ENCODE results near the gene TRAPPC2L. TPM values are rescaled to one million over a fixed set of nuclear protein-coding genes. Genes with fewer than 3 reads are reported as not detected.

Gene TRAPPC2L
- total and polyA plus RNA-seq, 2 of the 13 experiments (the other 11 are each of a cell fraction or from before 2014, with no cell fraction given): 96.3 to 107 TPM

DNA sequence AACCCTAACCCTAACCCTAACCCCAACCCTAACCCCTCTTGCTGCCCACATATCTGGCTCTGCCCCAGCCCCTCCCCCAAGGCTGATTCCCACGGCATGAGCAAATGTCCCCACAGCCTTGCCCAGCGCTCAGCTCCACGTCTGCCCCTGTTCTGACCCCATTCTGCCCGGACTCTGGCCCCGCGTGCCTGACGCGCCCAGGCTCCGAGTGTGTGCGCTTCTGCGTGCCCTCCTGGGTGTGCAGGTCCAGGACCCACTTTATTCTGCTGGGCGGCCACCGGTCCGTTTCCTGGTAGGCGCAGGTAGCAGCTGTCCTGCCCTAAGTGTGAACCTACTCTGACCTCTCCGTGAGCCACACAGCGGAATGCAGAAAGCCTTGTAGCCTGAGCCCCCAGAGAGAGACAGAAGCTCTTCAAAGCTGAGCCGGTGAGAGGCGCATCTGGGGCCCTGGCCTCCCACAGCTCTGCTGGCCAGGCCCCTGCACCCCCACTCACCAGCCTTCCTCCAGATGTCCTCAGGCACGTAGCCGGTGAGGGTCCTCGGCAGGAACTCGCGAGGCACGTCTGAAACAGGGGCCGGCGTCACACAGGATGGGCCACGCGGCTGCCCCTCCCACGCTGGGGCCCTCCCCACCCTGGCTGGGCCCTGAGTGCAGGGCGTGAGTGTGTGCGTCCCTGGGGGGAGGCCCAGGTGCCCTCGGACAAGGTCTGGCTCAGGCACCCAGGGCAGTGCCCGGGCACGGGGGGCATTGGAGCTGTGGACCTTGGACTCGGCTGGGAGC lies 23.5 kb downstream of the TRAPPC2L start (continued):
- TF ChIP-seq, protein P1, sequence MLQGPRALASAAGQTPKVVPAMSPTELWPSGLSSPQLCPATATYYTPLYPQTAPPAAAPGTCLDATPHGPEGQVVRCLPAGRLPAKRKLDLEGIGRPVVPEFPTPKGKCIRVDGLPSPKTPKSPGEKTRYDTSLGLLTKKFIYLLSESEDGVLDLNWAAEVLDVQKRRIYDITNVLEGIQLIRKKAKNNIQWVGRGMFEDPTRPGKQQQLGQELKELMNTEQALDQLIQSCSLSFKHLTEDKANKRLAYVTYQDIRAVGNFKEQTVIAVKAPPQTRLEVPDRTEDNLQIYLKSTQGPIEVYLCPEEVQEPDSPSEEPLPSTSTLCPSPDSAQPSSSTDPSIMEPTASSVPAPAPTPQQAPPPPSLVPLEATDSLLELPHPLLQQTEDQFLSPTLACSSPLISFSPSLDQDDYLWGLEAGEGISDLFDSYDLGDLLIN (CRISPR knock-in tag; IDR thresholded peaks at IDR 0.05; ENCODE audit: borderline replicate concordance): 0 out of 2 replicates have a peak, but pooled peaks have one; percentile 49
- TF ChIP-seq SMC3 (IDR thresholded peaks at IDR 0.05; ENCODE audit: low read length) (no peak), SATB2 (CRISPR knock-in tag; IDR thresholded peaks at IDR 0.05) (0 out of 2 replicates have a peak, but pooled peaks have one; percentile 37), ZNF20 (CRISPR knock-in tag; IDR thresholded peaks at IDR 0.05) (no peak), HOXA3 (CRISPR knock-in tag; IDR thresholded peaks at IDR 0.05) (peak; percentile 31; the same call in 1 of the 2 replicates), ZNF780A (CRISPR knock-in tag; IDR thresholded peaks at IDR 0.05) (no peak), NCOR1 (IDR thresholded peaks at IDR 0.05; ENCODE audit: borderline replicate concordance, low read length) (no peak), ZNF777 (CRISPR knock-in tag; IDR thresholded peaks at IDR 0.05) (0 out of 2 replicates have a peak, but pooled peaks have one; percentile 23)
- TF ChIP-seq, protein P2, sequence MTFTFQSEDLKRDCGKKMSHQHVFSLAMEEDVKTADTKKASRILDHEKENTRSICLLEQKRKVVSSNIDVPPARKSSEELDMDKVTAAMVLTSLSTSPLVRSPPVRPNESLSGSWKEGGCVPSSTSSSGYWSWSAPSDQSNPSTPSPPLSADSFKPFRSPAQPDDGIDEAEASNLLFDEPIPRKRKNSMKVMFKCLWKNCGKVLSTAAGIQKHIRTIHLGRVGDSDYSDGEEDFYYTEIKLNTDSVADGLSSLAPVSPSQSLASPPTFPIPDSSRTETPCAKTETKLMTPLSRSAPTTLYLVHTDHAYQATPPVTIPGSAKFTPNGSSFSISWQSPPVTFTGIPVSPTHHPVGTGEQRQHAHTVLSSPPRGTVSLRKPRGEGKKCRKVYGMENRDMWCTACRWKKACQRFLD (CRISPR knock-in tag; IDR thresholded peaks at IDR 0.05; ENCODE audit: borderline replicate concordance): 0 out of 2 replicates have a peak, but pooled peaks have one; percentile 5

All from HepG2 (cell line).